ENCODE data around the gene OR6S1.
A peak's percentile ranks its signal among the peaks of the same experiment; 100 is the strongest.
"Not testable (repeated sequence)": the region's sequence is repeated elsewhere in the genome, so short reads cannot be mapped to it uniquely, and the experiment has no call there.

The OR6S1 gene

DNA sequence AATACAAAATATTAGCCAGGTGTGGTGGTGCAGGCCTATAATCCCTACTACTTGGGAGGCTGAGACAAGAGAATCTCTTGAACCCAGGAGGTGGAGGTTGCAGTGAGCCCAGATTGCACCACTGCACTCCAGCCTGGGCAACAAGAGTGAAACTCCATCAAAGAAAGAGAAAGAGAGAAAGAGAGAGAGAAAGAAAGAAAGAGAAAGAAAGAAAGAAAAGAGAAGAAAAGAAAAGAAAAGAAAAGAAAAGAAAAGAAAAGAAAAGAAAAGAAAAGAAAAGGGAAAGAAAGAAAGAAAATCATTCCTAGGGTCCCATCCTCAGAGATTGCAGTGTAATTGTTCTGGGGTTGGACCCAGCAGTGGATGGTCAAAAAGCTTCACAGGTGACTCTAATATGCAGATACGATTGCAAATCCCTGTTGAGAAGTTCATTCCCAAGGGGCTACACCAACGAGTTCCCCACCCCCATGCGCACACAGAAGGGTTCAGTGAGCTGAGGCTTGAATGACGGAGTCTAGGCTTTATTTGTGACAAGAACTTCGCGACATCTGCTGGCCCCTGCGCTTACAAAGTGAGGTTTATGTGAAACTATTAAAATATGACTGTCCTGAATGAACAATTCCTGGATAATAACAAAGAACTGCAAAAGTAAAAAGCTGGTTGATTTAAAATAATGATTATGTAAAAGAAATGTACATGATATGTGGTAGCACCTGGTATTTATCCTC, 32.9 kb downstream of the OR6S1 start:
- peak; percentile 66 to 88 for DNase-seq

DNA sequence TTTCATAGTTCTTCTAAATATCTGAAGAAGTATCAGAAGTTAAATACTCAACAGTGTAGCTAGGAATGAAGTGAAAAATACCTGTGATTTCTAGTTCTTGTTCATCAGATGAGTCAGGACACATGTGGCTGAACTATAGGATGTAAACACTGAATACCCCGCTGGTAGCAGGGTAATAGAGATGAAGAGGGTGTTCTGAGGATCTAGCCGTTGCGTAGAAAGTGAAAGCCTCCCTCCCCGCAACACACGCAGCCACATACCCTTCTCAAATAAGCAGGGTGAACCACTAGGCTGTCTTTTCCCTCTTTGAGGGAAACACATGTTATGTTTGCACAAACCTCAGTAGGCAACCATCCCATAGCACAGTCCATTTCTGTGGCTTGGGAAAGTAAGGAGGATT, 33.9 kb downstream of the OR6S1 start:
- DNase-seq: no peak

DNA sequence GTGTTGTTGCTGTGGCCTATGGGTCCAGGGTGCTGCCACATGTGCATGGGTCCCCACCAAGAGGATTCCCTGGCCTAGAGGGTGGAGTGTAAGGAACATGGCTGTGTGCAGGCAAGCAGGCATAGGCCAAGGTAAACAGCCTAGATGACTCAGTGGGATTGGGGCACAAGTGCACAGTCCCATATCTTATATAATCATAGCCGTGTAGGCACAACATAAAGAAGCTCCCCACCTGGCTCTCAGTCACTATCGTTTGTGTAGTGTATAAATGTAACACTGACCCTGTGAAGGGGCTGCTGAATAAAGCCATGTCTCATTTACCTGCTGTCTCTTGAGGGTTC, 34.6 kb downstream of the OR6S1 start:
- DNase-seq: no peak

GRCh38 chr14:20606190-20606901, 35.1 kb downstream of the OR6S1 start:
- peak; percentile 57 to 82 for DNase-seq

DNA sequence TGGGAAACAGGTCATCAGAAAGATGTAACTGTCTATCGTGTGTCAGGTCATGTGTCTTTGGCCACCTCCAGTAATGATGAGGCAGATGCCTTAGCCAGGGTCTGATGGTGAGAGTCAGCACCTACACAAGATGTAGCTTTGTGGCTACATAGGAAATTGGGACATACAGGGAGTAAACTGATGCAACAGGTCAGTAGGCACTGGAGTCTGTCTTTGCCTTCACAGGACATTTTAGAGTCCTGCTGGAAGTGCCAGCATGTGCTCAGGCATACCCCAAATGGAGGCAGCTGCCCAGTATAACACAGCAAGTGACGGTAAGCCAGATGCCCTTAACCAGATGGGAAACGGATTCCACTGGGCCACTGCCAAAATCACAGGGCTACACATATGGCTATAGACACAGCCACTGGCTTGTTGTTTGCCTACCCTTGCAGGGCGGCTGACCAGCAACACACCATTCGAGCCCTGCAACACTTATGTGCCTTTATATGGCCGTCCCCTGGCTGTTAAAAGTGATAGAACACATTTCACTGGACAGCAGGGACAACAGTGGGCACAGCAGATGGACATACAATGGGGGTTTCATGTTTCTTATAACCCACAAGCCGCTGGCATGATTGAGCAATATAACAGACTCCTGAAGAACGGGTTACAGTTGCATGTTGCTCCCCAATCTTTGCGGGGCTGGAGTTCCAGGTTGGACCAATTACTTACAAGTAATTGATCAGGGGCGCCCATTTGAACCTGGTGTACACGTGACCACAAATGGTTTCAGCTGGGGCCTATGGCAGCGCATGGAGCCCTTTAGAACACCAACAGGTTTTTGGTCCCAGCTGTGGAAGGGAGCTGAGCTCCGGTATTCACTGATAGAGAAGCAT, 37.4 kb downstream of the OR6S1 start:
- peak; percentile 97 to 99 for DNase-seq

DNA sequence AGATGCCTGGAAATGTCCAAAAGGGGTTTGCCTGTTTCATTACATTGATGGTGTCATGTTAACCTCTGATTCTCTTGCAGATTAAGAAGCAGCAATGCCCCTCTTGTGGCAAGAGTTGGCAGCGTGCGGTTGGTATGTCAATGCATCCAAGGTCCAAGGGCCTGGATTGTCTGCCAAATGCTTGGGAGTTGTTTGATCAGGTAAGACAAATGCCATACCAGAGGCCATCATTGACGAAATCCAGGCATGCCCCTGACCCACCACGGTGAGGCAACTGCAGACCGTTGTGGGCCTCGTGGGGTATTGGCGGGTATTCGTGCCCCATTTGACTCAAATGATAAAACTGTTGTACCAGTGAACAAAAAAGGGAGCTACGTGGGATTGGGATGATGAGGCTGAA, 38.9 kb downstream of the OR6S1 start:
- no peak for DNase-seq

DNA sequence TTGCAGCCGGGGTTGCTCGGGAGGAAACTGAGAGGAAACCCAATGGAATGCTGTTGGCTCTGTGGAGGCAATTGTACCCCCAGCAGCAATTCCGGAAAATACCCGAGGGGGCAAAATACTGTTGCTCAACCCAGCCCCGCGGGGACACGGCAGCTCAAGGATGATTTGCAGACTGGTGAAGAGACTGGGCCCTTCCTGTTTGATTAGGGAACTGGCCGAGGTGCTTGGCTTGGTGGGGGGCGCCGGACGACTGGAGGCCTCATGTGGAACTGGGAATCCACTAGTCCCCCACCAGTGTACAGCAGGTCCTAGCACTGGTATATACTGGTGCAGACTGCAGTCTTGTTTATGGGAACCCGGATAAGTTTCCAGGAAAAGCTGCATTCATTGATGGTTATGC, 40.0 kb downstream of the OR6S1 start:
- no peak for DNase-seq

DNA sequence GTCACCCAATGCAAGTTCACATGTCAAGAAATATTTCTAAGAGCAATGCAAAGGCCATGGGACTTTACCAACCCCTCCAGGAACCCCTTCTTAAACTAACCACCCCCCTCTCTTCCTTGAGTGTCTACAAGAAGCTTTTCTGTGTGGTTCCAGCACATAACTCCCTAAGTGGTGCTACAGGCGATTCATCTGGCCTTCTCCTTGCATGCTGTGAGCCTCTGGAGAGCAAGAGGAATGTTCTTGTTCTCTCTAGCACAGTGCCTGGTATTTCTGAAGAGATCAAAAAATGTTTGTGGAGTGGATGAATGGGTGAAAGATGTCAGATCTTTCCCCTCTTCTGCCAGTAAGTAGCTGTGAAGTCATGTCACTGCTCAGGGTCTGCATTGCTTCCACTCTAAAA, 44.4 kb downstream of the OR6S1 start:
- DNase-seq: no peak

DNA sequence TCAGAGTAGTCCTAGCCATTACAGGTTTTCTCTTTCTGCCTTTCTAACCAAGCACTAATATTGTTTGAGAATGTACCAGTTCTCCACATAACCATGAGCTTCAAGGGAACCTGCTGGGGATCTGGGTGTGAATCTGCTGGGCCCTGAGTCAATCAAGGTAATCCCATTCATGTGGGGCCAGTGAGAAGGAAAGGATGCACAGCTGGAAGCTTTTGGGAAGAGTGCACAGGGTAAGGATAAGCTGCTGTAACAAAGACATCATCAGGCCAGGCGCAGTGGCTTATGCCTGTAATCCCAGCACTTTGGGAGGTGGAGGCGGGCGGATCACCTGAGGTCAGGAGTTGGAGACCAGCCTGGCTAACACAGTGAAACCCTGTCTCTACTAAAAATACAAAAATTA, 45.8 kb downstream of the OR6S1 start:
- DNase-seq: not testable (repeated sequence)

DNA sequence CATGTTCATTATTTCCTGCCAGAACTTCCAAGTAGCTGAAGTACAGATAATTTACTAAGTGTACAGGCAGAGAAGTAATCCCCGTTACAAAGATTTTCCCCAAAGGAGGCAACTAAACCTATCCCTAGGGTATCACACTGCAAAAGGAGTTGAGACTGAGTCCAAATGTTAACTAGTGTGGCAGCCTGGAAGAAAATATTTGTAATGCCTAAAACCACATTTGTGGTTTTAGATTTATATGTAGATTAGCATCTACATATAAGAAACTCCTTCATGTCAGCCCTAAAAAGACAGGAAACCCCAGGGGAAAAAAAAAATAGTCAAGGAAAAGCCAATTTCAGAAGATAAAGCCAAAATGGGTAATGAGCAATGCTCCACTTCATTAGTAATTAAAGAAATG, 48.9 kb downstream of the OR6S1 start:
- no peak for DNase-seq

DNA sequence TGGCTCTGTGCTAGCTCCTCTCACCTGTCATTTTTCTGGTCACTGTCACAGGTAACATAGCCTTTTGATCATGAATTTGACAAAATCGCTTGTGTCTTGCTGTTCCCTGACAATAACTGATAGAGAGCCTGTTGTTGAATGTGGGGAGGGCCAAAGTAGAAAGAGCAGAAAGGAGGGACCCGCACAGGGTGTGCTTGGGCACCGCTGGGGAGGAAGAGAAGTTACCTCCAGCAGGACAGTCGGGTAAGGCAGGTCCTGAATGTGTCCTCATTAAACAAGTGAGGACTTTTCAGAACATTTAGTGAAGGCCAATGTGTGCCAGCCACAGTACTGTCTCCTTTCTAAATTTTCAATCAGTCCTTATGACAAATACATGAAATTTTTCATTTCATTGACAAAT, 50.3 kb downstream of the OR6S1 start, which contains the start of gene RNASE12:
Gene RNASE12 (minus strand): TSS at position 142 of the 400 bp plus-strand sequence. CDS start 653 bp downstream, outside the sequence.
- DNase-seq: no peak
